GM10266 (cell line): ENCODE results near the gene BTBD3.

Source experiments
- DNase-seq: peaks from one replicate; pipeline ENCODE4 v3.0.0; 2012; ENCODE audit errors: extremely low spot score
- TF ChIP-seq, protein P1 (sequence below): IDR thresholded peaks from 2 replicates; pipeline ENCODE4 v1.5.1; 2012; ENCODE audit warnings: mild to moderate bottlenecking, low read depth; ENCODE audit not compliant: control insufficient read depth, insufficient read depth; ENCODE audit errors: missing control alignments

Gene BTBD3

DNA sequence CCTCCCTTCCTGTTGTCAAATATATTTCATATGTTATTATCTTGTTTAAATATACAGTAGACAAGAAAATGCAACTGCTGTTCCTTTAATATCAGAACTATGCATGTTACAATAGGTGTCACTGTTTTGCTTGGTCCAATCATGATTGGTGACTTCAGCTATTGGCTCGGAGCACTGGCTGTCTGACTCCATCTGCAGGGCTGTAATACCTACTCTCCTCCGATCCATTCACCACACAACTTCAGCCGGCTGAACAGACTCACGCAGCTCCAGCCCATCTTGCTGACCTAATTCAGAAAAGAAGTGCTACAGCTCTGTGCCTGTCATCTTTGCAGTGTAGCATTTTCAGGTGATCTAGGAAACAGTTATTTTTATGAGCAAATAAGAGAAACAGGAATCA lies at the start of gene BTBD3:
Gene BTBD3 (plus strand): TSS at position 231 of the 400 bp plus-strand sequence. CDS start 383 bp downstream, outside the sequence.
- peak; percentile 17 for DNase-seq
- TF ChIP-seq, protein P1, sequence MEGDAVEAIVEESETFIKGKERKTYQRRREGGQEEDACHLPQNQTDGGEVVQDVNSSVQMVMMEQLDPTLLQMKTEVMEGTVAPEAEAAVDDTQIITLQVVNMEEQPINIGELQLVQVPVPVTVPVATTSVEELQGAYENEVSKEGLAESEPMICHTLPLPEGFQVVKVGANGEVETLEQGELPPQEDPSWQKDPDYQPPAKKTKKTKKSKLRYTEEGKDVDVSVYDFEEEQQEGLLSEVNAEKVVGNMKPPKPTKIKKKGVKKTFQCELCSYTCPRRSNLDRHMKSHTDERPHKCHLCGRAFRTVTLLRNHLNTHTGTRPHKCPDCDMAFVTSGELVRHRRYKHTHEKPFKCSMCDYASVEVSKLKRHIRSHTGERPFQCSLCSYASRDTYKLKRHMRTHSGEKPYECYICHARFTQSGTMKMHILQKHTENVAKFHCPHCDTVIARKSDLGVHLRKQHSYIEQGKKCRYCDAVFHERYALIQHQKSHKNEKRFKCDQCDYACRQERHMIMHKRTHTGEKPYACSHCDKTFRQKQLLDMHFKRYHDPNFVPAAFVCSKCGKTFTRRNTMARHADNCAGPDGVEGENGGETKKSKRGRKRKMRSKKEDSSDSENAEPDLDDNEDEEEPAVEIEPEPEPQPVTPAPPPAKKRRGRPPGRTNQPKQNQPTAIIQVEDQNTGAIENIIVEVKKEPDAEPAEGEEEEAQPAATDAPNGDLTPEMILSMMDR, result no peak

DNA sequence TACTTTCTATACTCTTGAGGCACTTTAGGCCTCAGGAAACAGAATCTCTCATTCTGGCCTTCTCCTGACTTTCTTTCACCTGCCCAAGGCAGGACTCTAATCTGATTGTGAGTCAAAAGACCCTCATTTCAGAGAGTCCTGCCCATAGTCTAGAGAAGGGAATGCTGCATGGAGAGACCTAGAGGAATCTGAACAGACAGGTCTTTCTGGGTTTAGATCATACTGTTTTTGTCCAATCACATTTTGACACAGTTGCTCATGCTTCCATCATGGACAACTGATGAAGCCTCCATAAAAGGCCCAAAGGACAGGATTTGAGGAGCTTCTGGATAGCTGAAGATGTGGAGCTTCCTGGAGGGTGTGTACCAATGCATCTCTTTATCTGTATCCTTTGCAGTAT lies 48.1 kb upstream of the BTBD3 start:
- TF ChIP-seq, protein P1, result no peak
- no peak for DNase-seq

DNA sequence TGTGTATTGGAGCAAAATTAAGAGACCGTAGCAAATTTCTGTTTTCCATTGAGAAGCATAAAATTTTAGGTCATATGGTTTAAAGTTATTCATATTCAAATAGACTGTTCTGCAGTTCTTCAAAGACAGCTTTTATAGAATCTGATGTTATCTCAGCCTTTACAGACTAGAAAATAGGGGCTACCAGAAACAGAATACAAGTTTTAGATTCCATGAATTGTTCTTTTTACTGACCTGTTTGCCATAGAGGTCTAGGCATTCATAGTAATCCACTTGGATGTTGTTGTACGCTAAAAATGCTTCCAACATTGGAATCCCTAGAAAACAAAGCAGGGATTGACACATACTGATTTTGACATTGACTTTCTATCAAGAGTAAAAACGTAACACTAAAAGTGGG lies 47.3 kb upstream of the BTBD3 start:
- TF ChIP-seq, protein P1, result no peak
- DNase-seq, result no peak

DNA sequence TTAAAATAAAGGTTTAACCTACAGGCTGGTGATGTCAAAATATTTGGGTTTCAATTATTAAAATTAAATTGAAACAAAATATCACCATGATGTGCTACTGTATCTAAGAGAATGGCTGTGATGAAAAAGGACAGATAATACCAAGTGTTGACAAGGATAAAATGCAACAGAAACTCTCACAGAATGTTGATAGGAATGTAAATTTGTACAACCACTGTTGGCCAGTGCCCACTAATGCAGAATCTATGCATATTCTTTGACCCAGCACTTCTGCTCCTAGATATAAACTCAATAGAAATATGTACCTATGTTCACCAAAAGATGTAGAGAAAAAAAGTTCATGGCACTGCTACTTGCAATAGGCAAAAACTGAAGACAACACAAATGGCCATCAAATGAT lies 41.1 kb upstream of the BTBD3 start:
- no peak for DNase-seq

DNA sequence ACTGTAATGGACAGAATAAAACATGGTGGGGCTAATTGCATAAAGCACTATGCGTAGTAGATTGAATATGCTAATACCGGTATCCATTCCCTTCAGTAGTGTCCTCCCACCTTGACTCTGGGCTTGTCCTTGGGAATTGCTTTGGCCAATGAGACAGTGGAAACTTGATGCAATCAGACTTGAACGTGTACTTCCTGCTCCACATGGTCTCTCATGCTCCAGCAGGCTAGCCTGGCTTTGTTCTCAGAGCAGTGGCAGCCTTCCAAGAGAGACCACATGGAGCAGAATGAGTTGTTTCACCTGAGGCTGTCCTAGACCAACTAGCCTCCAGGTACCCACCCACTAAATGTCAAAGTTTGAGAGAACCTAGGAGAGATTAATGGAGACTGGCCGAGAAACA lies 37.0 kb upstream of the BTBD3 start:
- TF ChIP-seq, protein P1, result no peak
- DNase-seq, result no peak

More for the DNA sequence above, 41.1 kb upstream of the BTBD3 start:
- TF ChIP-seq, protein P1, result no peak

DNA sequence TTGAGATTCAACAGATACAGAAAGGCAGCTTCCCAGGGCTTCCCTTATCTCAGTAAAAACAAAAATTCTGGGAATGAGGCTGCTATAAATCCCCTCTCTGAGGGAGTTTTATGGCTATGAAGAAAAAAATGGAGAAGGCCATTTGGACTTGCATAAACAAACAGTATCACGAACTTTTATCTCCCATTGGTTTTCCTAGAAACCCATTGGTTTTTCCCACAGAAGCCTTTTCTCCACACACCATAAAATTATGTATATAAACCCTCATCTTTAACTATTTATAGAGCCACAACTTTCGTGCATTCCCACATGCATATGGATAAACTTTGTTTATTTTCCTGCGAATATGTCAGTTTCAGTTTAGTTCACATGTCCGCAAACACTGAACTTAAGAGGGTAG lies 36.2 kb upstream of the BTBD3 start:
- TF ChIP-seq, protein P1, result no peak
- DNase-seq, result no peak

DNA sequence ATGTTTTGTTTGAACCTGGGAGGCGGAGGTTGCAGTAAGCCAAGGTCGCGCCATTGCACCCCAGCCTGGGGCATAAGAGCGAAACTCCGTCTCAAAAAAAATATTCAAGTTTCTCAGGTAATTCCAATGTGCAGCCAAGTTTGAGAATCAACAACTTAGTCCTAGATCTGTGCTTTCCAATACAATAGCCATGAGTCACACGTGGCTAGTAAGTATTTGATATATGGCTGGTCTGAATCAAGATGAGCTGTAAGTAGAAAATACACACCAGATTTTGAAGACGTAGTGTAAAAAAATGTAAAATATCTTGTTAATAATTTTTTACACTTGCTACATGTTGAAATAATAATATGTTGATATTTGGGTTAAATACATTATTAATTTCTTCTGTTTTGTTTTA lies 35.0 kb upstream of the BTBD3 start:
- no peak for DNase-seq
- TF ChIP-seq, protein P1, result no peak
